ENCODE results near the gene RNF208.

RNF208 gene

GRCh38 chr9:137237759-137238726, 16.0 kb upstream of the RNF208 start:
- DNase-seq = no peak

GRCh38 chr9:137236936-137237421, 14.9 kb upstream of the RNF208 start:
- no peak for DNase-seq

GRCh38 chr9:137236238-137236935, 14.3 kb upstream of the RNF208 start:
- DNase-seq = peak; percentile 88

- DNase-seq = no peak
Measured at GRCh38 chr9:137235424-137236237, 13.6 kb upstream of the RNF208 start.

- DNase-seq = no peak
Measured at GRCh38 chr9:137234758-137235423, 12.9 kb upstream of the RNF208 start.

GRCh38 chr9:137234055-137234697, 12.1 kb upstream of the RNF208 start:
- no peak for DNase-seq

- DNase-seq = no peak
Measured at GRCh38 chr9:137233143-137233980, 11.3 kb upstream of the RNF208 start.

- no peak for DNase-seq
Measured at GRCh38 chr9:137232510-137232909, 10.5 kb upstream of the RNF208 start.

- no peak for DNase-seq
Measured at GRCh38 chr9:137232101-137232500, 10.1 kb upstream of the RNF208 start.

- DNase-seq = no peak
Measured at GRCh38 chr9:137231372-137232039, 9.5 kb upstream of the RNF208 start.

- DNase-seq = no peak
Measured at GRCh38 chr9:137230705-137231371, 8.8 kb upstream of the RNF208 start, which contains the start of gene SLC34A3. TSS of gene SLC34A3 (plus strand) at chr9:137230901. CDS start at chr9:137231703, 802 bp downstream.

GRCh38 chr9:137229903-137230704, 8.1 kb upstream of the RNF208 start:
- DNase-seq = no peak

GRCh38 chr9:137228968-137229896, 7.2 kb upstream of the RNF208 start:
- no peak for DNase-seq

GRCh38 chr9:137228506-137228967, 6.5 kb upstream of the RNF208 start:
- DNase-seq = no peak

GRCh38 chr9:137227853-137228505, 5.9 kb upstream of the RNF208 start:
- DNase-seq = no peak

- peak; percentile 79 for DNase-seq
Measured at GRCh38 chr9:137227054-137227852, 5.2 kb upstream of the RNF208 start, which contains the start of gene RNF224. TSS of gene RNF224 (plus strand) at chr9:137227502. CDS start at chr9:137228336, 834 bp downstream.

All from effector CD4-positive, alpha-beta T cell (primary cell).